HEK293 (cell line): ENCODE results near the gene BRCA1.

Experiments
- PRDM1 ChIP-seq: fragments of 450-650 bp; formaldehyde crosslinking; IDR thresholded peaks from 2 replicates; pipeline ENCODE4; 2016; ENCODE audit warnings: missing biosample characterization, missing genetic modification characterization
- SETDB1 ChIP-seq: IDR thresholded peaks from one replicate; pipeline ENCODE4 v1.6.1; 2017; ENCODE audit warnings: mild to moderate bottlenecking, low read length, moderate library complexity, mixed read lengths; ENCODE audit not compliant: insufficient read length
- YY1 ChIP-seq: fragments of 450-650 bp; formaldehyde crosslinking; IDR thresholded peaks from 2 replicates; pipeline ENCODE4 v1.5.1; 2018; ENCODE audit warnings: missing biosample characterization, missing genetic modification characterization
- ZBTB17 ChIP-seq: fragments of 450-650 bp; formaldehyde crosslinking; IDR thresholded peaks from 2 replicates; pipeline ENCODE4 v1.5.1; 2016; ENCODE audit warnings: missing biosample characterization, missing genetic modification characterization
- TF ChIP-seq, protein P1 (sequence below): fragments of 450-650 bp; formaldehyde crosslinking; IDR thresholded peaks from 2 replicates; pipeline ENCODE4 v1.5.1; 2016; ENCODE audit warnings: missing biosample characterization, missing genetic modification characterization

DNA sequence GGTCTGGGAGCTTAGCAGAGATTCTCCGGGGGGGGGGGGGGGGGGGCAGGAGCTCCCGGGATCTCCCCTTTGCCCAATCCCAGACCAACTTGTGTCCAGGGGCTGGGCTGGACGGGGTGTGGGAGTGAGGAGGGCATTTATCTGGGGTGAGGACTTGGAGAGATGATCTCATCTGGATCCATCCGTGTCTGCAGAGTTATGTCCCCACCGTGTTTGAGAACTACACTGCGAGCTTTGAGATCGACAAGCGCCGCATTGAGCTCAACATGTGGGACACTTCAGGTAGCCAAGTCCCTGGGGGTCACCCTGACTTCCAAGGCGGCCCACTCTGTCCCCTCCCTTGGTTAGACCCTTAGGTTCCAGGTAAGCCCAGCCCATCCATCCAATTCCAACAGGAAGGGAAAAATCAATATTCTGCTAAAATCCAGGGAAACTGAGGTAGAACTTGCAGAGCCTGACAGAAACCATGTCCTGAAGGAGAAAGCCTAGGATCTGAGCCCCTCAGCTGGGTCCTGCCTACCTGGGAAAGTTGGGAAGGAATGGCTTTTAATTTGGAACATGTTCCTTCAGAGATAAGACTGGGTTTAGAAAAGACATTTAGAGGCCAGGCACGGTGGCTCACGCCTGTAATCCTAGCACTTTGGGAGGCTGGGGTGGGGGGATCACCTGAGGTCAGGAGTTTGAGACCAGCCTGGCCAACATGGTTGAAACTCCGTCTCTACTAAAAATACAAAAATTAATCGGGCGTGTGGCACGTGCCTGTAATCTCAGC, 99.2 kb downstream of the BRCA1 start:
- TF ChIP-seq, protein P1, sequence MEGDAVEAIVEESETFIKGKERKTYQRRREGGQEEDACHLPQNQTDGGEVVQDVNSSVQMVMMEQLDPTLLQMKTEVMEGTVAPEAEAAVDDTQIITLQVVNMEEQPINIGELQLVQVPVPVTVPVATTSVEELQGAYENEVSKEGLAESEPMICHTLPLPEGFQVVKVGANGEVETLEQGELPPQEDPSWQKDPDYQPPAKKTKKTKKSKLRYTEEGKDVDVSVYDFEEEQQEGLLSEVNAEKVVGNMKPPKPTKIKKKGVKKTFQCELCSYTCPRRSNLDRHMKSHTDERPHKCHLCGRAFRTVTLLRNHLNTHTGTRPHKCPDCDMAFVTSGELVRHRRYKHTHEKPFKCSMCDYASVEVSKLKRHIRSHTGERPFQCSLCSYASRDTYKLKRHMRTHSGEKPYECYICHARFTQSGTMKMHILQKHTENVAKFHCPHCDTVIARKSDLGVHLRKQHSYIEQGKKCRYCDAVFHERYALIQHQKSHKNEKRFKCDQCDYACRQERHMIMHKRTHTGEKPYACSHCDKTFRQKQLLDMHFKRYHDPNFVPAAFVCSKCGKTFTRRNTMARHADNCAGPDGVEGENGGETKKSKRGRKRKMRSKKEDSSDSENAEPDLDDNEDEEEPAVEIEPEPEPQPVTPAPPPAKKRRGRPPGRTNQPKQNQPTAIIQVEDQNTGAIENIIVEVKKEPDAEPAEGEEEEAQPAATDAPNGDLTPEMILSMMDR, result no peak
- no peak for TF ChIP-seq SETDB1
- TF ChIP-seq YY1 (tag by site-specific recombination), result no peak
- TF ChIP-seq PRDM1 (tag by site-specific recombination), result no peak
- TF ChIP-seq ZBTB17 (tag by site-specific recombination), result no peak; the same call in 1 of the 2 replicates
